ENCODE data around the gene MRPL40.

The MRPL40 gene

GRCh38 chr22:19483481-19484244 lies 51.3 kb downstream of the MRPL40 start:
- no peak for DNase-seq

All from MV-4-11 (cell line).